Esophagus muscularis mucosa (tissue), 4 donors: ENCODE data around the gene MMP14.

Experiments
- EP300 ChIP-seq: sonication (generic); formaldehyde crosslinking; IDR thresholded peaks from one replicate; pipeline ENCODE4 v1.6.1; 2017; ENCODE audit warnings: antibody characterized with exemption
- POLR2A ChIP-seq: fragments of 450-650 bp; IDR thresholded peaks from one replicate; pipeline ENCODE4 v1.6.1; 2017; ENCODE audit warnings: antibody characterized with exemption, moderate library complexity, mild to moderate bottlenecking, low read depth
- POLR2AphosphoS5 ChIP-seq, 2 donors: sonication (generic); formaldehyde crosslinking; IDR thresholded peaks; one replicate each; pipeline ENCODE4 v1.6.1; 2017; ENCODE audit warnings: antibody characterized with exemption in 2 of 2
- TF ChIP-seq, protein P1 (sequence below), 3 experiments: fragments of 200-600 bp in 2 of 3; fragments of 450-650 bp in 1 of 3; sonication (generic) in 2 of 3; IDR thresholded peaks; one replicate each; pipeline ENCODE4 v1.5.1; 2017 to 2019; ENCODE audit warnings: antibody characterized with exemption in 3 of 3, mild to moderate bottlenecking in 2 of 3, moderate library complexity in 1 of 3

DNA sequence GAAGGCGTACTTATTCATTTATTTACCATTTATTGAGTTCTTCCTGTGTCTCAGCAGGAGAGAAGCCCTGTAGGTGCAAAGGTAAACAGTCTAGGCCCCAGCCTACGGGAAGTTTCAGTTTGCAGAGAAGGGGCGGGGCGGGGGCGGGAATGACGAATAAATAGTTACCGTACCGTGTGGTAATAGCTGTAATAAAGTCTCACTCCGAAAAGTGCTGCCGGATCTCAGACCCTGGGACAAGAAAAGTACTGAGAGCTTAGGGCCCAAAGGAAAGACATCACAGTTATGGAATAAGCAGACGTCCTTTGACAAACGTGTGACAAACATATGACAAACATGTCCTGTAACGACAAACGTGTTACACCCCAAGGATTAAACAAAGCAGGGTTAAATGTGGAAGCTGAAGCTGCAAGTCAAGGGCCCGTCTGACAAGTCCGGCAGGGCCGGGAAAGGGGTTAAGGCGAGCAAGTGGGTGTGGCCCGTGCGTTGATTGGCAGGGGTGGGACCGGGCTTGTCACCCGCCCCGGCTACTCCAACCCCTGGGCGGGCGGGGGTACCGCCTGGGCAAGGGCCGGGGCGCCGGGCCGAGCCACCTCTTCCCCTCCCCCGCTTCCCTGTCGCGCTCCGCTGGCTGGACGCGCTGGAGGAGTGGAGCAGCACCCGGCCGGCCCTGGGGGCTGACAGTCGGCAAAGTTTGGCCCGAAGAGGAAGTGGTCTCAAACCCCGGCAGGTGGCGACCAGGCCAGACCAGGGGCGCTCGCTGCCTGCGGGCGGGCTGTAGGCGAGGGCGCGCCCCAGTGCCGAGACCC, 35.0 kb downstream of the MMP14 start, which contains the start of gene LRP10:
- TF ChIP-seq POLR2A (peak; percentile 85), EP300 (peak; percentile 8), POLR2AphosphoS5 (IDR thresholded peaks at IDR 0.05) (peak; percentile 85 to 93)
- TF ChIP-seq, protein P1, sequence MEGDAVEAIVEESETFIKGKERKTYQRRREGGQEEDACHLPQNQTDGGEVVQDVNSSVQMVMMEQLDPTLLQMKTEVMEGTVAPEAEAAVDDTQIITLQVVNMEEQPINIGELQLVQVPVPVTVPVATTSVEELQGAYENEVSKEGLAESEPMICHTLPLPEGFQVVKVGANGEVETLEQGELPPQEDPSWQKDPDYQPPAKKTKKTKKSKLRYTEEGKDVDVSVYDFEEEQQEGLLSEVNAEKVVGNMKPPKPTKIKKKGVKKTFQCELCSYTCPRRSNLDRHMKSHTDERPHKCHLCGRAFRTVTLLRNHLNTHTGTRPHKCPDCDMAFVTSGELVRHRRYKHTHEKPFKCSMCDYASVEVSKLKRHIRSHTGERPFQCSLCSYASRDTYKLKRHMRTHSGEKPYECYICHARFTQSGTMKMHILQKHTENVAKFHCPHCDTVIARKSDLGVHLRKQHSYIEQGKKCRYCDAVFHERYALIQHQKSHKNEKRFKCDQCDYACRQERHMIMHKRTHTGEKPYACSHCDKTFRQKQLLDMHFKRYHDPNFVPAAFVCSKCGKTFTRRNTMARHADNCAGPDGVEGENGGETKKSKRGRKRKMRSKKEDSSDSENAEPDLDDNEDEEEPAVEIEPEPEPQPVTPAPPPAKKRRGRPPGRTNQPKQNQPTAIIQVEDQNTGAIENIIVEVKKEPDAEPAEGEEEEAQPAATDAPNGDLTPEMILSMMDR (IDR thresholded peaks at IDR 0.05): peak in 1 of 3 experiments; percentile 6
